GM08714 (cell line): ENCODE measurements around the gene CPZ.

ENCODE experiments used
- H3K4me3 ChIP-seq: fragments of 200-500 bp; sonication (Bioruptor generic); 2 replicates; pipeline ENCODE4 v1.5.1; 2014; ENCODE audit warnings: mild to moderate bottlenecking, low read length, inconsistent platforms
- ZNF274 ChIP-seq: IDR thresholded peaks from 2 replicates; pipeline ENCODE4 v1.6.1; 2012; ENCODE audit warnings: mild to moderate bottlenecking, low read depth, low read length

Gene CPZ

GRCh38 chr4:8581094-8581861 lies 11.3 kb upstream of the CPZ start:
- TF ChIP-seq ZNF274 = no peak
- H3K4me3 ChIP-seq = no peak overlapping the region

GRCh38 chr4:8582016-8582415 lies 10.5 kb upstream of the CPZ start:
- TF ChIP-seq ZNF274 = no peak
- no peak overlapping the region for H3K4me3 ChIP-seq

- no peak for TF ChIP-seq ZNF274
- no peak overlapping the region for H3K4me3 ChIP-seq
These were observed 10.1 kb upstream of the CPZ start for GRCh38 chr4:8582436-8582835.

- no peak for TF ChIP-seq ZNF274
- H3K4me3 ChIP-seq = no peak overlapping the region
These were observed 9.5 kb upstream of the CPZ start for GRCh38 chr4:8582941-8583654.

GRCh38 chr4:8583655-8584025 lies 8.9 kb upstream of the CPZ start:
- H3K4me3 ChIP-seq = no peak overlapping the region
- TF ChIP-seq ZNF274 = no peak

GRCh38 chr4:8585186-8585585 lies 7.4 kb upstream of the CPZ start:
- no peak for TF ChIP-seq ZNF274
- no peak overlapping the region for H3K4me3 ChIP-seq

- TF ChIP-seq ZNF274 = no peak
- no peak overlapping the region for H3K4me3 ChIP-seq
These were observed 6.8 kb upstream of the CPZ start for GRCh38 chr4:8585721-8586212.

GRCh38 chr4:8586246-8586645 lies 6.3 kb upstream of the CPZ start:
- TF ChIP-seq ZNF274 = no peak
- no peak overlapping the region for H3K4me3 ChIP-seq

GRCh38 chr4:8586671-8587468 lies 5.7 kb upstream of the CPZ start:
- TF ChIP-seq ZNF274 = no peak
- H3K4me3 ChIP-seq = no peak overlapping the region

- H3K4me3 ChIP-seq = no peak overlapping the region
- no peak for TF ChIP-seq ZNF274
These were observed 4.9 kb upstream of the CPZ start for GRCh38 chr4:8587469-8588195.

GRCh38 chr4:8588196-8588470 lies 4.4 kb upstream of the CPZ start:
- TF ChIP-seq ZNF274 = no peak
- H3K4me3 ChIP-seq = no peak overlapping the region

- H3K4me3 ChIP-seq = no peak overlapping the region
- no peak for TF ChIP-seq ZNF274
These were observed 3.2 kb upstream of the CPZ start for GRCh38 chr4:8589336-8589735.

- TF ChIP-seq ZNF274 = no peak
- H3K4me3 ChIP-seq = no peak overlapping the region
These were observed 2.6 kb upstream of the CPZ start for GRCh38 chr4:8589823-8590545.

GRCh38 chr4:8590546-8590880 lies 2.1 kb upstream of the CPZ start:
- TF ChIP-seq ZNF274 = no peak
- no peak overlapping the region for H3K4me3 ChIP-seq
